ENCODE measurements around the gene ABTB2.

Gene ABTB2

DNA sequence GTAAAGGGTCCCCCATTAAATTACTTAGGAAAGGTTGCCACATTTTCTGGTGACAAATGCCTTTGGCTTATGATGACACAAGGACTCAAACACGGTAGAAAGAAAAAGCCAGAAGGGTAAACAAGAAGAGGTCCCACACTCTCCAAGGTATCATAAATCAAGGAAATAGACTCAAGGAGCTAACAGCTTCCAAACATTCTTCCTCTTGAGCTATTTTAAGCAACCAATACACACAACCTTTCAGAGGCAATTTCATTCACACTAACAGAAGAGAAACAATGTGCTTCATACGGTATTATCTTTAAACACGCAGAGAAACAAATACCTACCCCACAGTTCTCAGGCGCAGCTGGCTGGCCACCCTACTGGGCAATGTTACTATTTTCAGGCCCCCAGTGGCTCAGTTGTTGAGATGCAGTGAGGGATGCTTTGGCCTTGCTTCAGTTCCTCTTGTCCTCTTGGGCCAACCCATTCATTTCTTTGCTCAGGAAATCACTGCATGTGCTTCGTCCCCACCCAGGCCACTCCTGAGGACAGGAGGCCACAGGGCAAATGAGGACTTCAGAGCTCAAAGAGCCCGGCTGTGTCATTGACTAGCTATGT, 15.8 kb downstream of the ABTB2 start:
- DNase-seq (ENCODE audit: low read depth) = no peak

- no peak for DNase-seq (ENCODE audit: low read depth)
These were observed 16.7 kb downstream of the ABTB2 start for GRCh38 chr11:34341096-34341495.

GRCh38 chr11:34340653-34341052, 17.2 kb downstream of the ABTB2 start:
- DNase-seq (ENCODE audit: low read depth) = no peak

DNA sequence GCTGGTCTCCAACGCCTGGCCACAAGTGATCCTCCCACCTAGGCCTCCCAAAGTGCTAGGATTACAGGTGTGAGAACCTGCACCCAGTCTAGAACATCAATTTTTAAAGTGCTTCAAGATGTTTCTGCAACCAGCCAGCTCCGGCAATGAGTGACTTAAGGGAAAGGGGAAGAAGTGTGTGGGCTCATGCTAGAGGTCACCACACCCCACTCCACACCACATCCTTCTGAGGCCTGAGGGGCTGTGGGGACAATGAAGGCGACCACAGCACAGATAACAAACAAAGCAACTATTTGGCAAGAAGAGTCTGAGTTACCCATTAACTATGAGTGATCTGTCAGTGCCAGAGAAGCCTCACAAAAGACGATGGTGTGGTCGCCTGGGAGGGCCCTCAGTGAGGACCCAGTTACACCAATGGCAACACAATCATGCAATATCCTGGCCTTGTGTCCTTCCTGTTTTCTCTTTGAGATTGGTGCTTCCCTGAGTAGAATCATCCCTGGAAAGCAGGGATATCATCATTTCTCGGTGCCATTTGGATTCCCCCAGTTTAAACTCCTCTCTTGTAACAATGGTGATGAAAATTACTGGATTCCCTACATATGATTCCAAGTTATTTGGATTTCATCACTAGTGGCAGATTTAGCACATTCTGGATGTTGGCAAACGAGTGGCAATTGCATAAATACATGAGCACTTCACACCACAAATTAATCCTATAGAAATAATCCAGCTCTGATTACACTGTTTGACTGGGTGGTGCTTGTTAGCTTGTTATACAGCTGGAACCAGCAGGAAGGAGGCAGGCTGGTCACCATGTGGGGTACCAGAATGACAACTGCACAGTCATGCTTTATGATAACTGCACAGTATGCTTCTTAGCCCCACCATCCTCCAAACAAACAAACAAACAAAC, 18.4 kb downstream of the ABTB2 start:
- DNase-seq (ENCODE audit: low read depth) = no peak

- DNase-seq (ENCODE audit: low read depth) = no peak
These were observed 20.8 kb downstream of the ABTB2 start for GRCh38 chr11:34337016-34337415.

DNA sequence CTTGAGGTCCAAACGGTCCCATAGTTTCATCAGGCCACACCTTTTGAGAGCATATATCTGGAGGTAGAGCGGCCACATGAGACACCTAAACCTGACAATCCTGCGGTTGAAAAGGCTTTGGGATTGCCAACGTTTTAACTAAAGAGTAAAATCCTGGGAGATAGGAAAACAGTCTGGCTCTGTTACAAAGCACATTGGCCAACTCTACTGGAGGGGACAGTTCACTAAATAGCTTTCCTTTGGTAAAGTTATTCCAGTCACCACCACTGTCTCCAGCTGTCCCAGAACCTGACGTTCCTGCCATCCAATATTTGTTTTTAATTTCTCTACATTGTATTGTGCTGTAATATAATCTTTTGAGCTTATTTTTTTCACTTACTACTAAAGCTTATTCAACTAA, 22.0 kb downstream of the ABTB2 start:
- no peak for DNase-seq (ENCODE audit: low read depth)

DNA sequence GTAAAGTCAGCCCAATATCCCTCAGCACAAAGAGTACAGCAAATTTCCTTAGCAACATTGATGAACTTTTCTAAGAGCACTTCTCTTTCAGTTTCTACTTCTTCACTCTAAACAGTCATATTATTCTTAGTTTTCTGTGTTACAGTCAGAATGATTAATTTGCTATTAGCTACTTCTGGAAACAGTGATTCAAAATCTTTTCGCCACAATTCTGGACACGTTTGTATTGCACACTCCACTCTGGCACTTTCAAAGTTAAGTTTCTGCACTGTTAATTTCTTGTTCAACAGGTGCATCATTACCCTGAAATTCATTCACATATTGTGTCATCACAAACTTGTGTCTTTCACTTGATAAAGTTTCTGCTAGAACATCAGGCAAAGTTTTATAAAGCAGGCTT, 22.5 kb downstream of the ABTB2 start:
- DNase-seq (ENCODE audit: low read depth) = no peak

- DNase-seq (ENCODE audit: low read depth) = no peak
These were observed 24.0 kb downstream of the ABTB2 start for GRCh38 chr11:34333787-34334186.

DNA sequence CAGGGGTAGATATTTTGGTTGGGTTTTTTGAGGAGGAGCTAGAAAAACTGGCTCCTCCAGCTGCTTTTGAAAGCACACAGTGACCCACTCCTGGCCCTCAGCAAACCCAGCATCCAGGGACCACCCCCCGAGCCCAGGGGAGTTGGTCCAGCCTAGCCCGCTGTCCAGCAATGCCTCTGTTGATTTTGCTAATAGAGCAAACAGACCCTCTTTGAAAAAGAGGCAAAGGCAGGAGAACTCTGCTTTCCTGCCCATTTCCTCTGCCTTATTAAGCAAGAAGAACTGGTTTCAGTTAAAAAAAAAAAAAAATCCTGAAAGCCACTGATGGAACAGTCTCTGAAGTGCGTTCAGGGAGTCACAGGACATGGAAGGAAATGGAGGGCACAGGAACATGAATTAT, 25.3 kb downstream of the ABTB2 start:
- DNase-seq (ENCODE audit: low read depth) = no peak

- DNase-seq (ENCODE audit: low read depth) = no peak
These were observed 26.1 kb downstream of the ABTB2 start for GRCh38 chr11:34331736-34332135.

DNA sequence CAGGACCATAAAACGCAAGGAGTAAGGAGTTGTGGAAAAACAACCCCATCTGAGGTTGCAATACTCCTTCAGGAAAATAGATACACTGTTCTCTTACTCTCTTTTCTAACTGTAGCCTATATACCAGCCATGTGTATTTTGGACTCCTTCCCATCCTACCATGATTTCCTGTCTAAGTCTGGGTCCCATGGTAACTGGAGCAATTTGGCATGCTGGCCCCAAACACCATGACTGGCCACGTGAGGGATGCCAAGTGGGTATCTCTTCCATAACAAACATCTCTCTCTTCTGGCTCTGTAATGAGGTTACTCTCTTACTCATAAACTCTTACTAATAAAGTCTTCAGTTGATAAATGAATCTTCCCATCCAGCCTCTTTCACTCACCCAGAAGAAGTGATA, 26.5 kb downstream of the ABTB2 start:
- no peak for DNase-seq (ENCODE audit: low read depth)

DNA sequence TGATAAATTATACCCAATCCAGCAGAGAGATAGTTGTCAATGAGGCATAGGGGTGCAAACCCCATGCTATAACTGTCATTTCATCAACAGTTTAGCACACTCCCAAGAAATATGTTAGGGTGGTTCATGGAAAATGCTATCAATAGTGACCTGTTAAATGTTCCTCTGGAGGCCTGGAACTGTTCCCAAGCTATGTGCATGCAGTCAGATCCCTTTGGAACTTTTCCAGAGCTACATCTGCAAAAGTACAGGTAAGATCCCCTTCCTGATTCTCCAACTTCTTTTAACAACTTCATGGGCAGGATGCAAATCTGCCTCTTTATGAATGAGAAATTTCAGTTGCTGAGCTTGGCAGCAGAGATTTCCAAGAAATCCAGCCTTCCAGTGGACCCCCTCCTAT, 27.2 kb downstream of the ABTB2 start:
- DNase-seq (ENCODE audit: low read depth) = no peak

- no peak for DNase-seq (ENCODE audit: low read depth)
These were observed 27.9 kb downstream of the ABTB2 start for GRCh38 chr11:34329876-34330275.

GRCh38 chr11:34328632-34328910, 29.2 kb downstream of the ABTB2 start:
- no peak for DNase-seq (ENCODE audit: low read depth)

GRCh38 chr11:34327804-34328631, 29.8 kb downstream of the ABTB2 start:
- DNase-seq (ENCODE audit: low read depth) = no peak

DNA sequence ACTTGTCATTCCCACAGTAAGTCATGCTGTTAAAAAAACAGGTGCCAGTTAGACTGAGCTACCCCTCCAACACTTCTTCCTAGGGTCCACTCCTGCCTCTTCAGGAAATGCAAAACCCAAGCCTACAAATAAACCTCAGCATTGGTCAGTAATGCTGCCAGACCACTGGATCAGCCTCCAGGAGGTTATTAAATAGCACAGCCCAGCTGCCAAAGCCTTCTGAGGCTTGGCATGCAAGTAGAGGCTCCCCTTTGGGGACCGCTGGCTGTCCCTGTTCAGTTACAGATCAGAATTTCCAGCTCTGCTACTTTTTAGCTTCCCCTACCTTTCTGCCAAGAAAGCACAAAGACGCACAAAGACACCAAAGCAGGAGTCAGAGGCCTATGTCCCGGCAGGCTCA, 33.3 kb downstream of the ABTB2 start:
- DNase-seq (ENCODE audit: low read depth) = no peak

- no peak for DNase-seq (ENCODE audit: low read depth)
These were observed 34.2 kb downstream of the ABTB2 start for GRCh38 chr11:34323601-34324000.

DNA sequence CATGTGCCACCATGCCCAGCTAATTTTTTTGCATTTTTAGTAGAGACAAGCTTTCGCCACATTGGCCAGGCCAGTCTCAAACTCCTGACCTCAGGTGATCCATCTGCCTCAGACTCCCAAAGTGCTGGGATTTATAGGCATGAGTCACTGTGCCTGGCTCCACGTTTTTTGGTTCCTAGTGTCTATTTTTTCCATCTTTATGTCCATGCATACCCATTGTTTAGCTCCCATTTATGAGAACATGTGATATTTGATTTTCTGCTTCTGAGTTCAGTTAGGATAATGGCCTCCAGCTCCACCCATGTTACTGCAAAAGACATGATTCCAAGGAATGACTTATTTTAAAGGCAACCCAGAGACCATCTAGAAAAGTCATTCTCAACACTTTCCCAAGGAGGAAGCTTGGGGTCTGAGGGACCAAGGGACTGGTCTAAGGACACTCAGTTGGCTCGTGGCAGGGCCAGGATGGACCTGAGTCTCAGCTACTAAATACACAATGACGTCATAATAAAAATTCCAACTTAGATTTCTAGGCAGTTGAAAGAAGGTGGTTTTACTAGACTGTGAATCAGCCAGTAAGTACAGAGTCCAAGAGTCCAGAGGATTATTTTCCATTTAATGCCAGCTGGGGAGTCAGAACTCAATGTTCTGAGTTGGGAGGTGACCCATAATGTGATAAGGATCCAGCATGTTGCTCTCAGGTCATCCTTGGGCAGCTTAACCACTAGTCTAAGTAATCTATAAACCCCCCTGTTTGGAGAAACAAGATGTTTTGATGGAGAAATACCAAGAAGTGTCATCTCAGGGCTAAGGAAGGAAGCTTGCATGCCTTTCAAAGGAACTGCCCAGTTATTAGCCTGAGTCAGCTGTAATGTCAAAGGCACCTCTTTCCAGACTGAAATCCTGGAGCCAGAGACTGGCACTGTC, 39.4 kb downstream of the ABTB2 start:
- no peak for DNase-seq (ENCODE audit: low read depth)

- no peak for DNase-seq (ENCODE audit: low read depth)
These were observed 40.1 kb downstream of the ABTB2 start for GRCh38 chr11:34317666-34318065.

DNA sequence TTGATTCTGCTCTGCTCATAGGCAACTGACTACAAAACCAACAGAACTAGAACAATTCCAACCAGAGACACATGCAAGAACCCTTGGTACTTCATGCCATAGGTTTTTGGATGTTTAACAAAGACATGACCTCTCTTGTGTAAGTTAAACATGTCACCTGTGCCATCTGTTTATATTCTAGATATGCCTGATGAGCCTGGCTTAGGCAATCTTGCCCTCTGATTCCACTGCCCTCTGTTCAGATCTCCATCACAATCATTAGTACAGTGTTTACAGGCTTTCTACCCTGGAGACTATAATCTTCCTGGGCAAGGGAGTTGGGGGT, 40.8 kb downstream of the ABTB2 start:
- no peak for DNase-seq (ENCODE audit: low read depth)

- DNase-seq (ENCODE audit: low read depth) = no peak
These were observed 41.3 kb downstream of the ABTB2 start for GRCh38 chr11:34316347-34317035.

All from T follicular helper cell (primary cell).